HepG2 (cell line): Measurements from ENCODE around the gene UGT1A4. TPM values are rescaled to one million over a fixed set of nuclear protein-coding genes. Genes with fewer than 3 reads are reported as not detected.

Experiments used
- ARID2 ChIP-seq: sonication (generic); formaldehyde crosslinking; IDR thresholded peaks from 2 replicates; pipeline ENCODE4 v1.8.1; 2022; ENCODE audit warnings: mild to moderate bottlenecking, missing genetic modification reagents, borderline replicate concordance
- ATAD3A ChIP-seq: sonication (generic); formaldehyde crosslinking; IDR thresholded peaks from 2 replicates; pipeline ENCODE4 v1.4.0; 2020; ENCODE audit warnings: missing genetic modification reagents
- EED ChIP-seq: sonication (generic); formaldehyde crosslinking; IDR thresholded peaks from 2 replicates; pipeline ENCODE4 v1.5.0; 2020; ENCODE audit warnings: mild to moderate bottlenecking, missing genetic modification reagents
- KDM3A ChIP-seq: IDR thresholded peaks from 2 replicates; pipeline ENCODE4 v1.6.1; 2018; ENCODE audit warnings: low read depth, missing compliant biosample characterization
- KMT2A ChIP-seq: sonication (generic); formaldehyde crosslinking; IDR thresholded peaks from 2 replicates; pipeline ENCODE4 v1.4.0; 2020; ENCODE audit warnings: missing genetic modification reagents
- MZF1 ChIP-seq: sonication (generic); formaldehyde crosslinking; IDR thresholded peaks from 2 replicates; pipeline ENCODE4 v1.8.1; 2023; ENCODE audit warnings: mild to moderate bottlenecking, missing genetic modification reagents, borderline replicate concordance
- NFE2 ChIP-seq: sonication (generic); formaldehyde crosslinking; IDR thresholded peaks from 2 replicates; pipeline ENCODE4 v1.4.0; 2020; ENCODE audit warnings: missing genetic modification reagents
- NKX3-1 ChIP-seq: sonication (generic); formaldehyde crosslinking; IDR thresholded peaks from 2 replicates; pipeline ENCODE4 v1.5.0; 2020; ENCODE audit warnings: missing genetic modification reagents
- SRSF1 ChIP-seq: fragments of 200-400 bp; formaldehyde crosslinking; optimal IDR thresholded peaks from 2 replicates; pipeline ENCODE3; 2017; ENCODE audit warnings: mild to moderate bottlenecking, low read depth, low read length, moderate library complexity
- YEATS2 ChIP-seq: sonication (generic); formaldehyde crosslinking; IDR thresholded peaks from 2 replicates; pipeline ENCODE4 v1.4.0; 2020; ENCODE audit warnings: missing genetic modification reagents, borderline replicate concordance
- ZNF589 ChIP-seq: sonication (generic); formaldehyde crosslinking; conservative IDR thresholded peaks from 2 replicates; pipeline ENCODE4 v1.8.0; 2022; ENCODE audit warnings: mild to moderate bottlenecking, moderate library complexity, missing genetic modification reagents
- ZNF674 ChIP-seq: sonication (generic); formaldehyde crosslinking; IDR thresholded peaks from 2 replicates; pipeline ENCODE4 v1.5.0; 2020; ENCODE audit warnings: low read depth, mild to moderate bottlenecking, missing genetic modification reagents
- ZNF720 ChIP-seq: sonication (generic); formaldehyde crosslinking; IDR thresholded peaks from 2 replicates; pipeline ENCODE4 v1.4.0; 2020; ENCODE audit warnings: missing genetic modification reagents
- ZNF747 ChIP-seq: sonication (generic); formaldehyde crosslinking; IDR thresholded peaks from 2 replicates; pipeline ENCODE4 v1.8.1; 2023; ENCODE audit warnings: missing genetic modification reagents, mild to moderate bottlenecking, borderline replicate concordance
- polyA plus RNA-seq, 8 experiments: library from polyadenylated mRNA; depleted of rRNA in 3 of 8; stranded (reverse) in 7 of 8; unstranded in 1 of 8; fragments of >200 nt; fragmentation: Illumina TruSeq in 4 of 8; extraction: Trizol in 4 of 8; gene quantifications; 2 replicates each; pipeline versions ENCODE4 v1.2.1 to v1.2.3, GENCODE V29; 2011 to 2016; ENCODE audit warnings: low read depth in 4 of 8, missing spikeins in 1 of 8, mixed read lengths in 1 of 8; ENCODE audit not compliant: insufficient read depth in 1 of 8
- total RNA-seq, 5 experiments: library from RNA; depleted of rRNA; stranded (reverse); fragments of >200 nt; fragmentation: Illumina TruSeq; extraction: Trizol; gene quantifications; 2 replicates each; pipeline ENCODE4 v1.2.3, GENCODE V29; 2016; ENCODE audit warnings: low read depth in 1 of 5
- TF ChIP-seq, protein P1 (sequence below): sonication (generic); formaldehyde crosslinking; IDR thresholded peaks from 2 replicates; pipeline ENCODE4 v1.4.0; 2020; ENCODE audit warnings: mild to moderate bottlenecking, missing genetic modification reagents
- TF ChIP-seq, protein P2 (sequence below): sonication (generic); formaldehyde crosslinking; IDR thresholded peaks from 2 replicates; pipeline ENCODE4 v1.5.1; 2020; ENCODE audit warnings: missing genetic modification reagents, mild to moderate bottlenecking, borderline replicate concordance
- TF ChIP-seq, protein P3 (sequence below): sonication (generic); formaldehyde crosslinking; IDR thresholded peaks from 2 replicates; pipeline ENCODE4 v1.4.0; 2020; ENCODE audit warnings: missing genetic modification reagents
- TF ChIP-seq, protein P4 (sequence below), 2 experiments: sonication (generic) in 1 of 2; formaldehyde crosslinking in 1 of 2; IDR thresholded peaks; 2 replicates each; pipeline versions ENCODE4 v1.6.1 to v1.9.0; 2014 to 2022; ENCODE audit warnings: antibody characterized with exemption in 1 of 2, borderline replicate concordance in 1 of 2, inconsistent platforms in 1 of 2, low read depth in 1 of 2, missing genetic modification reagents in 1 of 2
- TF ChIP-seq, protein P5 (sequence below): IDR thresholded peaks from 2 replicates; pipeline ENCODE4 v1.6.1; 2016

The UGT1A4 gene
- total and polyA plus RNA-seq, 2 of the 13 experiments (the other 11 are each of a cell fraction or from before 2014, with no cell fraction given): not detected

DNA sequence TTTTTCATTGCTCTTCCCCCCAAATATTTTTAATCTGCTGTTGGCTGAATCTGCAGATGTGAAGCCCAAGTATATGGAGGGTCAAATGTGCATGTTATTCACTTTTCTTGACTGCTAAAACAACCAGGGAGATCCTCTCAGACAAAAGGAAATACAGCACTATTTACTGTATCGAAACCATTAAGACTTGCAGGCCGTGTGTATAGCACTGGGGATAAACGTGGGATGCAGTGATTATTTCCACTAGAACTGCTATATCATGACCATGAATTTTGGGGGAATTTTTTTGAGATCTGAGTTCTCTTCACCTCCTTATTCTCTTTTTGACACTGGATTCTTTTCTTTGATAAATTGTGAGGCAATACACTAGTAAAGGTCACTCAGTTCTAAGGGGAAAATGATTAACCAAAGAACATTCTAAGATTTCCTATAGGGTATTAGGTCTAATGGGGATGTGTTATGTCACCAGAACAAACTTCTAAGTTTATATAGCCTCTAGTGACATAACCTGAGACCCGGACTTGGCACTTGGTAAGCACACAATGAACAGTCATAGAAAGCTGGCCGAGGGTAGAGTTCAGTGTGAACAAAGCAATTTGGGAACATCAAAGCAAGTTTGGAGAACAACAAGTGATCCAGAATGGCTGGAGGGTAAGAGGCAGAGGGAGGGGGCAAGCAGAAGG lies 26.7 kb downstream of the UGT1A4 start (continued):
- TF ChIP-seq, protein P1, sequence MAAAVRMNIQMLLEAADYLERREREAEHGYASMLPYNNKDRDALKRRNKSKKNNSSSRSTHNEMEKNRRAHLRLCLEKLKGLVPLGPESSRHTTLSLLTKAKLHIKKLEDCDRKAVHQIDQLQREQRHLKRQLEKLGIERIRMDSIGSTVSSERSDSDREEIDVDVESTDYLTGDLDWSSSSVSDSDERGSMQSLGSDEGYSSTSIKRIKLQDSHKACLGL (CRISPR knock-in tag): no peak
- TF ChIP-seq, protein P2, sequence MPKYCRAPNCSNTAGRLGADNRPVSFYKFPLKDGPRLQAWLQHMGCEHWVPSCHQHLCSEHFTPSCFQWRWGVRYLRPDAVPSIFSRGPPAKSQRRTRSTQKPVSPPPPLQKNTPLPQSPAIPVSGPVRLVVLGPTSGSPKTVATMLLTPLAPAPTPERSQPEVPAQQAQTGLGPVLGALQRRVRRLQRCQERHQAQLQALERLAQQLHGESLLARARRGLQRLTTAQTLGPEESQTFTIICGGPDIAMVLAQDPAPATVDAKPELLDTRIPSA (CRISPR knock-in tag): no peak
- TF ChIP-seq NFE2 (CRISPR knock-in tag) (0 out of 2 replicates have a peak, but pooled peaks have one; percentile 21), ZNF674 (CRISPR knock-in tag) (no peak), ZNF589 (CRISPR knock-in tag) (peak; percentile 59; the same call in 1 of the 2 replicates), NKX3-1 (CRISPR knock-in tag) (peak; percentile 90), YEATS2 (CRISPR knock-in tag) (peak; percentile 66; the same call in 1 of the 2 replicates), KMT2A (CRISPR knock-in tag) (no peak), ATAD3A (CRISPR knock-in tag) (no peak), SRSF1 (no peak), ZNF720 (CRISPR knock-in tag) (no peak), ARID2 (CRISPR knock-in tag) (no peak), EED (CRISPR knock-in tag) (no peak), MZF1 (no peak), KDM3A (CRISPR knock-in tag) (peak; percentile 70; the same call in 1 of the 2 replicates), ZNF747 (CRISPR knock-in tag) (no peak)
- TF ChIP-seq, protein P3, sequence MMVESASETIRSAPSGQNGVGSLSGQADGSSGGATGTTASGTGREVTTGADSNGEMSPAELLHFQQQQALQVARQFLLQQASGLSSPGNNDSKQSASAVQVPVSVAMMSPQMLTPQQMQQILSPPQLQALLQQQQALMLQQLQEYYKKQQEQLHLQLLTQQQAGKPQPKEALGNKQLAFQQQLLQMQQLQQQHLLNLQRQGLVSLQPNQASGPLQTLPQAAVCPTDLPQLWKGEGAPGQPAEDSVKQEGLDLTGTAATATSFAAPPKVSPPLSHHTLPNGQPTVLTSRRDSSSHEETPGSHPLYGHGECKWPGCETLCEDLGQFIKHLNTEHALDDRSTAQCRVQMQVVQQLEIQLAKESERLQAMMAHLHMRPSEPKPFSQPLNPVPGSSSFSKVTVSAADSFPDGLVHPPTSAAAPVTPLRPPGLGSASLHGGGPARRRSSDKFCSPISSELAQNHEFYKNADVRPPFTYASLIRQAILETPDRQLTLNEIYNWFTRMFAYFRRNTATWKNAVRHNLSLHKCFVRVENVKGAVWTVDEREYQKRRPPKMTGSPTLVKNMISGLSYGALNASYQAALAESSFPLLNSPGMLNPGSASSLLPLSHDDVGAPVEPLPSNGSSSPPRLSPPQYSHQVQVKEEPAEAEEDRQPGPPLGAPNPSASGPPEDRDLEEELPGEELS (CRISPR knock-in tag): peak; percentile 93
- TF ChIP-seq, protein P4, sequence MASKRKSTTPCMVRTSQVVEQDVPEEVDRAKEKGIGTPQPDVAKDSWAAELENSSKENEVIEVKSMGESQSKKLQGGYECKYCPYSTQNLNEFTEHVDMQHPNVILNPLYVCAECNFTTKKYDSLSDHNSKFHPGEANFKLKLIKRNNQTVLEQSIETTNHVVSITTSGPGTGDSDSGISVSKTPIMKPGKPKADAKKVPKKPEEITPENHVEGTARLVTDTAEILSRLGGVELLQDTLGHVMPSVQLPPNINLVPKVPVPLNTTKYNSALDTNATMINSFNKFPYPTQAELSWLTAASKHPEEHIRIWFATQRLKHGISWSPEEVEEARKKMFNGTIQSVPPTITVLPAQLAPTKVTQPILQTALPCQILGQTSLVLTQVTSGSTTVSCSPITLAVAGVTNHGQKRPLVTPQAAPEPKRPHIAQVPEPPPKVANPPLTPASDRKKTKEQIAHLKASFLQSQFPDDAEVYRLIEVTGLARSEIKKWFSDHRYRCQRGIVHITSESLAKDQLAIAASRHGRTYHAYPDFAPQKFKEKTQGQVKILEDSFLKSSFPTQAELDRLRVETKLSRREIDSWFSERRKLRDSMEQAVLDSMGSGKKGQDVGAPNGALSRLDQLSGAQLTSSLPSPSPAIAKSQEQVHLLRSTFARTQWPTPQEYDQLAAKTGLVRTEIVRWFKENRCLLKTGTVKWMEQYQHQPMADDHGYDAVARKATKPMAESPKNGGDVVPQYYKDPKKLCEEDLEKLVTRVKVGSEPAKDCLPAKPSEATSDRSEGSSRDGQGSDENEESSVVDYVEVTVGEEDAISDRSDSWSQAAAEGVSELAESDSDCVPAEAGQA (IDR thresholded peaks at IDR 0.05; ENCODE audit: low read depth): peak; percentile 60; the same call in 1 of the 2 replicates
- TF ChIP-seq, protein P4 (CRISPR knock-in tag; IDR thresholded peaks at IDR 0.05; ENCODE audit: borderline replicate concordance): 0 out of 2 replicates have a peak, but pooled peaks have one; percentile 51
- TF ChIP-seq, protein P5, sequence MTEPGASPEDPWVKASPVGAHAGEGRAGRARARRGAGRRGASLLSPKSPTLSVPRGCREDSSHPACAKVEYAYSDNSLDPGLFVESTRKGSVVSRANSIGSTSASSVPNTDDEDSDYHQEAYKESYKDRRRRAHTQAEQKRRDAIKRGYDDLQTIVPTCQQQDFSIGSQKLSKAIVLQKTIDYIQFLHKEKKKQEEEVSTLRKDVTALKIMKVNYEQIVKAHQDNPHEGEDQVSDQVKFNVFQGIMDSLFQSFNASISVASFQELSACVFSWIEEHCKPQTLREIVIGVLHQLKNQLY (CRISPR knock-in tag): peak; percentile 84
